GM19452 (cell line): Measurements from ENCODE around the gene TBPL1.

Experiments
- ATAC-seq: cut with Tn5 transposase; IDR thresholded peaks from one replicate; pipeline ENCODE4 v1.9.1; 2021; ENCODE audit not compliant: unreplicated experiment

TBPL1 gene

DNA sequence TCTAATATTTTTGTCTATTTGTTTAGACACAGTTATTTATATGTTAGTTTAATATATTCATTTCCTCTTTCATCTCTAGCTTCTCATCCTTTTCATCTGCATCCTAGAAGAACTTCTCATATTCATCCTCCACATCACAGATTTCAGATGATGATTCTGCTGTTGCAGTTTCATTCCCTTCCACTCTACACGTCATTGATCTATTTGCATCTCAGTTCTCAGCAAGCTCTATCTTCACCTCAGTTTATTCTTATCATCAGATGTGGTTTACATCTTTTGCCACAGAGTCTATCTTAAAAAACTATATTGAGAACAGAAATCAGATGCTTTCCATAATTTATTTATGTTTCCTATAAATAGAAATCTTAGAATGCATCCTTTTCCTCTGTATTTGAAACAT, 86.1 kb downstream of the TBPL1 start:
- no peak for ATAC-seq
